DMS 273 (cell line): ENCODE results near the gene PLEKHG5.

Source experiments
- DNase-seq: peaks from one replicate; lab custom pipeline; 2025; ENCODE audit not compliant: unreplicated experiment; lab: John Stamatoyannopoulos, UW

The PLEKHG5 gene, protein sequence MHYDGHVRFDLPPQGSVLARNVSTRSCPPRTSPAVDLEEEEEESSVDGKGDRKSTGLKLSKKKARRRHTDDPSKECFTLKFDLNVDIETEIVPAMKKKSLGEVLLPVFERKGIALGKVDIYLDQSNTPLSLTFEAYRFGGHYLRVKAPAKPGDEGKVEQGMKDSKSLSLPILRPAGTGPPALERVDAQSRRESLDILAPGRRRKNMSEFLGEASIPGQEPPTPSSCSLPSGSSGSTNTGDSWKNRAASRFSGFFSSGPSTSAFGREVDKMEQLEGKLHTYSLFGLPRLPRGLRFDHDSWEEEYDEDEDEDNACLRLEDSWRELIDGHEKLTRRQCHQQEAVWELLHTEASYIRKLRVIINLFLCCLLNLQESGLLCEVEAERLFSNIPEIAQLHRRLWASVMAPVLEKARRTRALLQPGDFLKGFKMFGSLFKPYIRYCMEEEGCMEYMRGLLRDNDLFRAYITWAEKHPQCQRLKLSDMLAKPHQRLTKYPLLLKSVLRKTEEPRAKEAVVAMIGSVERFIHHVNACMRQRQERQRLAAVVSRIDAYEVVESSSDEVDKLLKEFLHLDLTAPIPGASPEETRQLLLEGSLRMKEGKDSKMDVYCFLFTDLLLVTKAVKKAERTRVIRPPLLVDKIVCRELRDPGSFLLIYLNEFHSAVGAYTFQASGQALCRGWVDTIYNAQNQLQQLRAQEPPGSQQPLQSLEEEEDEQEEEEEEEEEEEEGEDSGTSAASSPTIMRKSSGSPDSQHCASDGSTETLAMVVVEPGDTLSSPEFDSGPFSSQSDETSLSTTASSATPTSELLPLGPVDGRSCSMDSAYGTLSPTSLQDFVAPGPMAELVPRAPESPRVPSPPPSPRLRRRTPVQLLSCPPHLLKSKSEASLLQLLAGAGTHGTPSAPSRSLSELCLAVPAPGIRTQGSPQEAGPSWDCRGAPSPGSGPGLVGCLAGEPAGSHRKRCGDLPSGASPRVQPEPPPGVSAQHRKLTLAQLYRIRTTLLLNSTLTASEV

DNA sequence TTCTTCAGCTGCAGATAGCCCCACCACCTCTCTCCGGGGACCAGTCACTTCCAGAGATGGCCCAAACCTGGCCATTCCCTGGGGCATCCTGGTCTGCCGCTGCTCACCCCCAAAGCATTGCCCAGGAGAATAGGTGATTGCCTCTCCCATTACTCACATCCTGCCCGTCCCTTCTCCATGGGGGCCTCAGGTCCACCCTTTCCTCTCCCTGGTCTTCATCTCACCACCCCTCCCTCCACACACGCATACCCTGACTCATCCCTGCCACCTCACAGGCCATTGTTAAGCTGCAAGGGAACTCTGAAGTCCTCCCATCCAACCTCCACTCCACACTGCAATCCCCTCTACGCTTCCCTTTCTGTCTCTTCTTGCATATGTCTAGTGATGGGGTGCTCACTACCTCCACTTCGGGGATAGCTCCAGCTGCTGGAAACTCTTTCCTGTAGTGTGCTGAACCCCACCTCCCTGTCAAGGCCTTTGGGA lies at the start of gene PLEKHG5:
TSS of gene PLEKHG5 (minus strand) at position 188 of the 483 bp plus-strand sequence. CDS start 14,096 bp downstream, outside the sequence.
- no peak for DNase-seq

DNA sequence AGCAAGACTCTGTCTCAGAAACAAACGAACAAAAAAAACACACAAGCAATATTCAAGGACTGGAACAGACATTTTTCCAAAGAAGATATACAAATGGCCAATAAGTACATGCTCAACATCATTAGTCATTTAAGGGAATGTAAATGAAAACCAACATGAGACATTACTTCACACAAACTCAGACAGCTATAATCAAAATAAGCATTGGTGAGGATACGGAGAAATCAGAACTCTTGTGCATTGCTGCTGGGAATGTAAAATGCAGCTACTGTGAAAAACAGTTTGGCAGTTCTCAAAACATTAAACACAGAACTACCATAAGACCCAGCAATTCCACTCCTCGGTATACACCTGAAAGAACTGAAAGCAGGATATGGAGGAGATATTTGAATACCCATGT lies 47.5 kb upstream of the PLEKHG5 start:
- DNase-seq = no peak

DNA sequence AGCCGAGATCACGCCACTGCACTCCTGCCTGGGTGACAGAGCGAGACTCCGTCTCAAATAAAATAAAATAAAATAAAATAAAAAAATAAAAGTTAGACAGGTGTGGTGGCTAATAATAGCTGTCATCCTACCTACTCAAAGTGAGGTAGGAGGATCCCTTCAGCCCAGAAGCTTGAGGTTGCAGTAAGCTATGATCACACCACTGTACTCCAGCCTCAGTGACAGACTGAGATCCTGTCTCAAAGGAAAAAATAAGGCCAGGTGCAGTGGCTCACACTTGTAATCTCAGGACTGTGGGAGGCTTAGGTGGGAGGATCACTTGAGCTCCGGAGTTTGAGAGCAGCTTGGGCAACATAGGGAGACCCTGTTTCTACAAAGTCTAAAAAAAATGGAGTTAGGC lies 44.8 kb upstream of the PLEKHG5 start:
- DNase-seq = no peak

DNA sequence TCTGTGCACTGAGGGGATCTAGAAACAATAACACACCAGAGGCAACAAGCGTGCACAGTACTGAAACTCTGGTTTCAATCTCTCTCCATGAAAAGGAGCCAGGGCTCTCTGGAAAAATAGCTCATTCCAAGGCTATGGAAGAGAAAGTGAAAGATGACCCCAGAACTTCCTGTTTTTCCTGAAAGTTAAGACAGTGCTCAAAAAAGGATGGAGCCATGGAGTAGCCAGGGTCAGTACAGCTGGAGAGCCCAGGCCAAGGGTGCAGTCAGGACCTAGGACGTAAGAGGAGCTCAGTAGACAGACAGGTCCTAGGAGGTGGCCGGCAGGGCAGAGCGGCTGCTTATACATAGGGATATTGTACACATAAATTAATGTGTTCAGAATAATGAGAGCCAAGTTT lies 43.7 kb upstream of the PLEKHG5 start:
- no peak for DNase-seq

DNA sequence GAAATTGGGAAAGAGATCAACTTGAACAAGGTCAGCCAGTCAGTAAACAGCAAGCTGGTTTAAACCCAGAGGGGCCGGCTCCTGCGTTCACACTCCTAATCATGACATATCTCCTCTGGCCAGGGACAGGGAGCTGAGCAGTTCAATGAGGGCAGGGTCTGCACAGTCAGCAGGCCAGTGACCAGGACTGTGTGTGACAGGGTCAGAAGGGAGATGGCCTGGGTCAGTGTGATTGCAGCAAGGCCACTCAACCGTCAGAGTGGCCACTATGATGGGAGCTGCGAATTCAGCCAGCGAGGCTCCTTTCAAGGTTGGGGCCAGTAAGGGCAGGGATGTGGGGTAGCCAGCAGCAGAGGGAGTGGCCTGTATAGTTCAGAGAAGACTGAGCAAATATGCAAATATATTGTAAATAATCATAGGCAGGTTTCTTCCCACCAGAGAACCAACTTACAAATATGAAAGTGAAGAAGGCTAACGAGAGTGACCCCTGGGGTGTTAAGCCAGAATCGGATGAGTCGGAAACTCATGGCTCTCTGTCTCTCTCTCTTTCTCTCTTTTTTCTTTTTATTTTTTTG lies 42.9 kb upstream of the PLEKHG5 start:
- no peak for DNase-seq

DNA sequence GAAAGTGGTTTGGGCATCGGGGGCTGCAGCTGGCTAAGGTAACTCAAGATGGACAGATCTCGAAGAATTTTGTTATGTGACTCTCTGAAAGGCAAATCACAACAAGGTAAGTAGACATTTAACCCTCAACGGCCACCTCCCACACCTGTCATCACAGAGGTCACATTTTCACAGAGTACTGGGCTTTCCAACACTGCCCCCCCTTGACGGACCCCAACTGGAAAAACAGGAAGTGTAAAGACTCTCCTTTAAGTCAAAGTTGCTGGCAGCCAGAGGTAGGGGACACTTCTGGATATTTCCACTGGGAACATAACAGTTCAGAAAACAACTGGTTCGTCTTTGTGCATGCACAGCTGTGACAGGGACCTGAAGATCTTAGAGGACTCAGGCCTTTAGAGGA lies 40.5 kb upstream of the PLEKHG5 start:
- DNase-seq = no peak

- no peak for DNase-seq
Measured at GRCh38 chr1:6530504-6531160, 39.2 kb upstream of the PLEKHG5 start.

DNA sequence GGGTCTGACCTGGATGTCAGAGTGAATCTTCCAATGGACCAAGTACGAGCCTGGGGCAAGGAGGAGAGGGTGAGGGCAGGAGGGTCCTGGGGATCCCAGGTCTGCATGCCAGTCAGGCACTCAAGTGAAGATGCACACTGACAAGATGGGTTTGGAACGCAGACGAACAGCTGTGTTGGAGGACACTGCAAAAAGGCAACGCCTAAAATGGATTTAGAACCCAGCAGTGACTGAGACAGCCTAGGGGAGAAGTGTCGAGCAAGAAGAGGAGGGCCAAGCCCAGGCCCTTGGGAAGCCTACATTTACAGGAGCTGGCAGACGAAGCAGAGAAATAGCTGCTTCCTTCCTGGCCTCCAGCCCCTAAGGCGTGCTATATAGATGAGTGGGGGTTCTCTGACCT lies 37.0 kb upstream of the PLEKHG5 start:
- DNase-seq = no peak

- no peak for DNase-seq
Measured at GRCh38 chr1:6526316-6526715, 34.8 kb upstream of the PLEKHG5 start.

- DNase-seq = peak; percentile 76
Measured at GRCh38 chr1:6523566-6523965, 32.1 kb upstream of the PLEKHG5 start.

DNA sequence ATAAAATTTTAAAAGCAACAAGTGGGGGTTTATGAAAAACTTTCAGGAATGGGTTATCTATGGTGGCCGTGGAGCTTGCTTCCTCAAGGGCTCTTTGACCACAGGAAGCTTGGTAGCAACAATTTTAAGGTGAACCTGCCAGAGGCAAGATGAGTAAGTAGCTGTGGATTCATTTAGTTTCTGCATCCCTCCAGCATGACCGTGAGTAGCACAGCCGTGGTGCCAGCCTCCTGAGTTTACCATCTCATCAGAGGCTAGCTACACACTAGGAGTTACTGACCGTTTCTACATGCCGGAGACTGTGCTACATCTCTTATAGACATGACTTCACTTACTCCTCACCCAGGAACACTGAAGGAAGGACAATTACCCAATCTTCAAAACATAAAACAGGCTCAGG lies 30.1 kb upstream of the PLEKHG5 start:
- DNase-seq = no peak

GRCh38 chr1:6519935-6520671 lies 28.6 kb upstream of the PLEKHG5 start:
- peak; percentile 93 for DNase-seq

GRCh38 chr1:6519491-6519934 lies 28.0 kb upstream of the PLEKHG5 start:
- DNase-seq = peak; percentile 93

- DNase-seq = no peak
Measured at GRCh38 chr1:6517435-6517851, 26.0 kb upstream of the PLEKHG5 start.

DNA sequence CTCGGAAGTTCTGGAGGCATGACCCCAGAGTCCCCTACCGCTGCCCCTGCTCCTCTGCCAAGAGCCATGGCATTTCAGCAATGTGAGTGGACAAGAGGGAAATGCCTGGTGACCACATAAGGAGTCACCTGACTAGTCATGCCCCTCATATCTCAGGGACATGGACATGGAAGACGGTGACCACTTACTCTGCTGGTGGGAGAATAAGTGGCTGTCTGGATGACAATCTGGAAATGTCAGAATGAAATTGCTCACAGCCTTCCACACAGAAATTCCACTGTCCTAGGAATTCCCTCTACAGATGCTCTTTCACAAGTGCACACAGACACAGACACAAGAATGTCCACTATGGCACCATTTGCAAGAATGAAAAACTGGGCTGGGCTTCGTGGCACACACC lies 24.3 kb upstream of the PLEKHG5 start:
- no peak for DNase-seq

DNA sequence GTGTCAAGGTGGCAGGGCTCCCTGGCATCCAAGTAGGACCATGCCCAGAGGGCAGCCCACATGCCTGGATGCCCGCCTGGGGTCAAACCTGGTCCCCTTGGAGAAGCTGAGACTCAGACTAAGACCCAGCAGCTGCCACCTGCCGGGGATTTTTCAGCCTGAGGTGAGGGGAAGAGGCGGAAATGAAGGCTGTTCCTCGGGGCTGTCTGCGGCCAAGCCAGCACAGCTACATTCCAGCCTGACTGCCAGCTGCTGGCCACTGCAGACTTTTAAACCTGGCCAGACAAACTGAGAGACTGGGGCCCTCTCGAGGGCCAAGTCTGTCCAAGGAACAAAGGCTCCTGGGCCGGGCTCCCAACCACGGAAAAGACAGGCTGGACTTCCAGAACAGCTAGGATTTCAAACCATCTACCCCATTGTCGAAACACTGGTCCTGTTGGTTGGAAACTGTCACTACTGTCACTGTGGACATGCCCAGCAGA lies 21.9 kb upstream of the PLEKHG5 start:
- DNase-seq = no peak

DNA sequence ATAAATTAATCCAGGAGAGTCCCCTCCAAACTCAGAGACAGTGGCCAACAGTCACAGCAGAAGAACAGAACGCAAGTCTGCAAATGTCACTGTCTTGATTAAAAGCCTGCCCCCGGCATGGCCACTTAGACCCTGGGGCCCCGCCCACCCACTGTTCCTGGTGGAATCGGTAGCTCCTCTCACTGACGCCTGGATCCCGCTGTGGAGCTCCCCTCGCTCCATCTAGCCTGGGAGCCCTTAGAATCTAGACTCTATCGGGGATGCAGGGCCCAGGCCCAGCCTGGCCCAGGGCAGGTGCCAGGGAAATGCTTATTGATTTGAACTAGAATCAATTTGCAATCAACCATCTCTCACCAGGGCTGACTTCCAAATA lies 21.4 kb upstream of the PLEKHG5 start:
- DNase-seq = no peak

DNA sequence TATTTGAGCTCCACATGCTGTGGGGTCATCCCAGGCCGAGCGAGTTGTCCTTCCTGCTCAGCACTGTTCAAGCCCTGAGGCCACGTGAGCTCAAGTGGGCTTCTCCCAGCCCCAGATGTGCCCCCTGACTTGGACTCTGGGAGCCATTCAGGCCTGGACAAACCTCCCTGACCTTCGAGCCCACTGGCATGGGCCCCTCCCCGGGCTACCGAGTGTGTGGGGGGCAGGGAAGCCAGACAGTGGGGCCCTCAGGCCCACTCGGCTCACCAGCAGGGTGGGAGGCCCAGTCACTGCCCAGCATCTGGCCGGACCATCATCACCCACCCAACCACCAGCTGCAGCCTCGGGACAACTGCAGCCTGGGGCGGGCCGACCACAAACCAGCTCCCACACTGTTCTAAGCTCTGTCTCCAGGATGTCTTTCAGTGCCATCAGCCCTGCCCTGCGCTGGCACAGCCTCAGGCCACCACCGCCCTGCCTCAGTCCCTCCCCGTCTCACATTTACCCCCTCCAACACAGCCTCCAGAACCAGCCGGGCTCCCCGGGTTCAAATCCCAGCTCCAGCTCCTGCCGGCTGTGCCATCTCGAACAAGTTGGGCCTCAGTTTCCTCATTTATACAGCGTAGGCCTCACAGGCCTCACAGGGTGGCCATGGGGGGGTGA lies 20.9 kb upstream of the PLEKHG5 start:
- no peak for DNase-seq

GRCh38 chr1:6511561-6512244 lies 20.2 kb upstream of the PLEKHG5 start:
- DNase-seq = peak; percentile 54
